Hepatocyte (in vitro differentiated cells): ENCODE data around the gene ANKS1B.

Experiments used
- CTCF ChIP-seq: fragments of 200-600 bp; sonication (generic); IDR thresholded peaks from 2 replicates; pipeline ENCODE4 v1.5.1; 2016; ENCODE audit warnings: antibody characterized with exemption, mild to moderate bottlenecking; ENCODE audit not compliant: poor library complexity
- EZH2phosphoT487 ChIP-seq: fragments of 200-600 bp; sonication (generic); IDR thresholded peaks from one replicate; pipeline ENCODE4 v1.6.1; 2018; ENCODE audit warnings: antibody characterized with exemption, mild to moderate bottlenecking, low read depth, moderate library complexity; ENCODE audit not compliant: unreplicated experiment, severe bottlenecking

GRCh38 chr12:99311373-99311772, 673.4 kb downstream of the ANKS1B start:
- TF ChIP-seq CTCF (no peak), EZH2phosphoT487 (no peak)
